HepG2 (cell line): ENCODE data around the gene VAV2. TPM values are rescaled to one million over a fixed set of nuclear protein-coding genes. Genes with fewer than 3 reads are reported as not detected.
A peak's percentile ranks its signal among the peaks of the same experiment; 100 is the strongest.

ENCODE experiments used
- AFF4 ChIP-seq: sonication (generic); formaldehyde crosslinking; IDR thresholded peaks from 2 replicates; pipeline ENCODE4 v1.4.0; 2020; ENCODE audit warnings: missing genetic modification reagents
- GPBP1L1 ChIP-seq: sonication (generic); formaldehyde crosslinking; IDR thresholded peaks from 2 replicates; pipeline ENCODE4 v1.5.0; 2020; ENCODE audit warnings: mild to moderate bottlenecking, missing genetic modification reagents
- IRX3 ChIP-seq: sonication (generic); formaldehyde crosslinking; IDR thresholded peaks from 2 replicates; pipeline ENCODE4 v1.8.1; 2023; ENCODE audit warnings: mild to moderate bottlenecking, low read depth, missing genetic modification reagents, borderline replicate concordance
- TBX2 ChIP-seq: sonication (generic); formaldehyde crosslinking; IDR thresholded peaks from 2 replicates; pipeline ENCODE4 v1.5.0; 2020; ENCODE audit warnings: missing genetic modification reagents, mild to moderate bottlenecking, borderline replicate concordance
- TCF7 ChIP-seq: sonication (generic); IDR thresholded peaks from 2 replicates; pipeline ENCODE4 v1.6.1; 2016; ENCODE audit warnings: antibody characterized with exemption, low read depth
- TMF1 ChIP-seq: sonication (generic); formaldehyde crosslinking; IDR thresholded peaks from 2 replicates; pipeline ENCODE4 v1.8.1; 2022; ENCODE audit warnings: low read depth, missing genetic modification reagents
- ZFX ChIP-seq: sonication (generic); formaldehyde crosslinking; IDR thresholded peaks from 2 replicates; pipeline ENCODE4 v1.4.0; 2020; ENCODE audit warnings: mild to moderate bottlenecking, low read depth, missing genetic modification reagents, moderate library complexity
- ZNF317 ChIP-seq: sonication (generic); formaldehyde crosslinking; IDR thresholded peaks from 2 replicates; pipeline ENCODE4 v1.5.0; 2020; ENCODE audit warnings: mild to moderate bottlenecking, missing genetic modification reagents
- ZNF333 ChIP-seq: sonication (generic); formaldehyde crosslinking; IDR thresholded peaks from 2 replicates; pipeline ENCODE4 v1.4.0; 2020; ENCODE audit warnings: mild to moderate bottlenecking, missing genetic modification reagents, borderline replicate concordance
- ZNF407 ChIP-seq: sonication (generic); formaldehyde crosslinking; IDR thresholded peaks from one replicate; pipeline ENCODE4 v1.5.1; 2020; ENCODE audit warnings: mild to moderate bottlenecking, missing genetic modification reagents; ENCODE audit errors: not compliant biosample characterization
- ZNF430 ChIP-seq: sonication (generic); formaldehyde crosslinking; IDR thresholded peaks from 2 replicates; pipeline ENCODE4 v1.9.0; 2021; ENCODE audit warnings: mild to moderate bottlenecking, missing genetic modification reagents
- ZNF562 ChIP-seq: sonication (generic); formaldehyde crosslinking; IDR thresholded peaks from 2 replicates; pipeline ENCODE4 v1.8.0; 2022; ENCODE audit warnings: missing genetic modification reagents, borderline replicate concordance
- ZNF567 ChIP-seq: sonication (generic); formaldehyde crosslinking; IDR thresholded peaks from 2 replicates; pipeline ENCODE4 v1.8.1; 2023; ENCODE audit warnings: mild to moderate bottlenecking, missing genetic modification reagents, borderline replicate concordance
- ZNF678 ChIP-seq: sonication (generic); formaldehyde crosslinking; IDR thresholded peaks from 2 replicates; pipeline ENCODE4 v1.4.0; 2020; ENCODE audit warnings: mild to moderate bottlenecking, missing genetic modification reagents
- polyA plus RNA-seq, 8 experiments: library from polyadenylated mRNA; depleted of rRNA in 3 of 8; stranded (reverse) in 7 of 8; unstranded in 1 of 8; fragments of >200 nt; fragmentation: Illumina TruSeq in 4 of 8; extraction: Trizol in 4 of 8; gene quantifications; 2 replicates each; pipeline versions ENCODE4 v1.2.1 to v1.2.3, GENCODE V29; 2011 to 2016; ENCODE audit warnings: low read depth in 4 of 8, missing spikeins in 1 of 8, mixed read lengths in 1 of 8; ENCODE audit not compliant: insufficient read depth in 1 of 8
- total RNA-seq, 5 experiments: library from RNA; depleted of rRNA; stranded (reverse); fragments of >200 nt; fragmentation: Illumina TruSeq; extraction: Trizol; gene quantifications; 2 replicates each; pipeline ENCODE4 v1.2.3, GENCODE V29; 2016; ENCODE audit warnings: low read depth in 1 of 5

The VAV2 gene
- total and polyA plus RNA-seq, 2 of the 13 experiments (the other 11 are each of a cell fraction or from before 2014, with no cell fraction given): 22.5 to 22.9 TPM

GRCh38 chr9:133892193-133892920 is 99.8 kb downstream of the VAV2 start (continued):
- TF ChIP-seq ZNF407 (CRISPR knock-in tag): peak; percentile 60
- TF ChIP-seq ZNF430: peak; percentile 90; the same call in 1 of the 2 replicates
- TF ChIP-seq AFF4: 0 out of 2 replicates have a peak, but pooled peaks have one; percentile 39
- TF ChIP-seq ZNF317 (CRISPR knock-in tag): no peak; the same call in none of the 2 replicates
- no peak for TF ChIP-seq ZNF562 (CRISPR knock-in tag)
- TF ChIP-seq GPBP1L1 (CRISPR knock-in tag): no peak
- TF ChIP-seq ZNF567 (CRISPR knock-in tag): peak; percentile 29; the same call in 1 of the 2 replicates
- 0 out of 2 replicates have a peak, but pooled peaks have one; percentile 55 for TF ChIP-seq ZNF333
- TF ChIP-seq ZFX (CRISPR knock-in tag): peak; percentile 88
- TF ChIP-seq TBX2 (CRISPR knock-in tag): peak; percentile 100
- peak; percentile 85 for TF ChIP-seq TMF1 (CRISPR knock-in tag)
- TF ChIP-seq IRX3 (CRISPR knock-in tag): peak; percentile 82; the same call in 1 of the 2 replicates
- TF ChIP-seq ZNF678: 0 out of 2 replicates have a peak, but pooled peaks have one; percentile 77
- TF ChIP-seq TCF7: peak; percentile 73; the same call in 1 of the 2 replicates
